H9 (cell line): ENCODE data around the gene DPH6. TPM values are rescaled to one million over a fixed set of nuclear protein-coding genes. Genes with fewer than 3 reads are reported as not detected.

Experiments used
- DNase-seq: peaks from one replicate; pipeline ENCODE4 v3.0.0-alpha.2; 2017
- H2AFZ ChIP-seq: one replicate; pipeline ENCODE4 v1.6.1; 2013; ENCODE audit warnings: mild to moderate bottlenecking, low read length, control low read depth, moderate library complexity
- H2AK5ac ChIP-seq: 2 replicates; pipeline ENCODE4 v1.6.1; 2013; ENCODE audit warnings: low read length, control low read depth, mixed read lengths; ENCODE audit not compliant: insufficient read length
- H2BK120ac ChIP-seq: one replicate; pipeline ENCODE4 v1.6.1; 2013; ENCODE audit warnings: low read depth, mild to moderate bottlenecking, low read length, control low read depth, inconsistent platforms; ENCODE audit not compliant: poor library complexity, severe bottlenecking
- H2BK12ac ChIP-seq: 2 replicates; pipeline ENCODE4 v1.6.1; 2013; ENCODE audit warnings: low read length, control low read depth, mixed read lengths, low read depth; ENCODE audit not compliant: insufficient read length
- H2BK15ac ChIP-seq: 2 replicates; pipeline ENCODE4 v1.6.1; 2013; ENCODE audit warnings: low read depth, low read length, control low read depth
- H2BK20ac ChIP-seq: one replicate; pipeline ENCODE4 v1.6.1; 2013; ENCODE audit warnings: low read depth, mild to moderate bottlenecking, low read length, control low read depth, inconsistent platforms; ENCODE audit not compliant: poor library complexity, severe bottlenecking
- H2BK5ac ChIP-seq: 2 replicates; pipeline ENCODE4 v1.6.1; 2013; ENCODE audit warnings: low read length, control low read depth, mixed read lengths; ENCODE audit not compliant: insufficient read length
- H3K14ac ChIP-seq: 2 replicates; pipeline ENCODE4 v1.6.1; 2013; ENCODE audit warnings: low read length, control low read depth; ENCODE audit not compliant: insufficient read depth
- H3K18ac ChIP-seq: 2 replicates; pipeline ENCODE4 v1.6.1; 2013; ENCODE audit warnings: low read depth, mild to moderate bottlenecking, mixed read lengths, low read length, control low read depth; ENCODE audit not compliant: insufficient read length
- H3K23ac ChIP-seq: 2 replicates; pipeline ENCODE4 v1.6.1; 2013; ENCODE audit warnings: low read length, control low read depth, mixed read lengths, low read depth; ENCODE audit not compliant: insufficient read length
- H3K23me2 ChIP-seq: 2 replicates; pipeline ENCODE4 v1.6.1; 2013; ENCODE audit warnings: low read depth, mild to moderate bottlenecking, mixed read lengths, low read length, control low read depth; ENCODE audit not compliant: insufficient read length, poor library complexity, severe bottlenecking
- H3K27ac ChIP-seq: 2 replicates; pipeline ENCODE4 v1.5.1; 2013; ENCODE audit warnings: low read length, control low read depth, mixed read lengths, low read depth; ENCODE audit not compliant: insufficient read length
- H3K27me3 ChIP-seq: 2 replicates; pipeline ENCODE4 v1.6.1; 2013; ENCODE audit warnings: low read length, control low read depth, inconsistent platforms; ENCODE audit not compliant: insufficient read depth
- H3K4ac ChIP-seq: 2 replicates; pipeline ENCODE4 v1.6.1; 2013; ENCODE audit warnings: low read depth, mild to moderate bottlenecking, control low read depth, inconsistent platforms, low read length, moderate library complexity
- H3K4me1 ChIP-seq: 2 replicates; pipeline ENCODE4 v1.6.1; 2013; ENCODE audit warnings: low read length, control low read depth, inconsistent platforms; ENCODE audit not compliant: insufficient read depth
- H3K4me2 ChIP-seq: 2 replicates; pipeline ENCODE4 v1.6.1; 2013; ENCODE audit warnings: low read length, control low read depth, mixed read lengths; ENCODE audit not compliant: insufficient read length, insufficient read depth
- H3K56ac ChIP-seq: 2 replicates; pipeline ENCODE4 v1.6.1; 2013; ENCODE audit warnings: low read depth, mild to moderate bottlenecking, mixed read lengths, low read length, control low read depth; ENCODE audit not compliant: insufficient read length
- H3K79me1 ChIP-seq: 2 replicates; pipeline ENCODE4 v1.6.1; 2013; ENCODE audit warnings: low read depth, mild to moderate bottlenecking, moderate library complexity, low read length, control low read depth, inconsistent platforms; ENCODE audit not compliant: insufficient read depth, poor library complexity, severe bottlenecking
- H3K79me2 ChIP-seq: 2 replicates; pipeline ENCODE4 v1.6.1; 2013; ENCODE audit warnings: low read length, control low read depth, inconsistent platforms; ENCODE audit not compliant: insufficient read depth
- H3K9ac ChIP-seq: 2 replicates; pipeline ENCODE4 v1.6.1; 2013; ENCODE audit warnings: low read length, control low read depth, mixed read lengths; ENCODE audit not compliant: insufficient read length; ENCODE audit errors: extremely low read depth
- H3K9me3 ChIP-seq: one replicate; pipeline ENCODE4 v1.6.1; 2013; ENCODE audit warnings: low read depth, low read length, inconsistent platforms; ENCODE audit not compliant: control insufficient read depth
- H3T11ph ChIP-seq: one replicate; pipeline ENCODE4 v1.6.1; 2013; ENCODE audit warnings: mild to moderate bottlenecking, low read length, control low read depth, inconsistent platforms
- H4K20me1 ChIP-seq: one replicate; pipeline ENCODE4 v1.6.1; 2013; ENCODE audit not compliant: control insufficient read depth, insufficient read length, insufficient read depth
- H4K5ac ChIP-seq: 2 replicates; pipeline ENCODE4 v1.6.1; 2013; ENCODE audit warnings: low read depth, mild to moderate bottlenecking, mixed read lengths, low read length, control low read depth; ENCODE audit not compliant: insufficient read length
- H4K8ac ChIP-seq: replicated peaks from 2 replicates; pipeline ENCODE4 v1.6.1; 2013; ENCODE audit warnings: low read length, control low read depth, mixed read lengths, low read depth; ENCODE audit not compliant: insufficient read length
- H4K91ac ChIP-seq: 2 replicates; pipeline ENCODE4 v1.6.1; 2013; ENCODE audit warnings: low read depth, mild to moderate bottlenecking, moderate library complexity, mixed read lengths, low read length, control low read depth; ENCODE audit not compliant: insufficient read length
- H3K27ac Mint-ChIP-seq, 3 experiments: 2 replicates in 2 of 3; 3 replicates in 1 of 3; pipeline ENCODE4 v1.8.0; 2020 to 2021; ENCODE audit warnings: mixed read lengths in 3 of 3, mild to moderate bottlenecking in 1 of 3, moderate library complexity in 1 of 3
- H3K27me3 Mint-ChIP-seq: 2 replicates; pipeline ENCODE4 v1.8.0; 2021; ENCODE audit warnings: low read depth, mild to moderate bottlenecking, moderate library complexity, mixed read lengths
- H3K36me3 Mint-ChIP-seq, 3 experiments: 2 replicates in 2 of 3; 3 replicates in 1 of 3; pipeline ENCODE4 v1.8.0; 2020 to 2021; ENCODE audit warnings: low read depth in 3 of 3, mixed read lengths in 3 of 3; ENCODE audit not compliant: insufficient read depth in 1 of 3
- H3K4me1 Mint-ChIP-seq, 2 experiments: 2 replicates each; pipeline ENCODE4 v1.8.0; 2020; ENCODE audit warnings: mixed read lengths in 2 of 2
- H3K4me3 Mint-ChIP-seq, 2 experiments: 2 replicates in 1 of 2; 3 replicates in 1 of 2; pipeline ENCODE4 v1.8.0; 2020 to 2021; ENCODE audit warnings: mild to moderate bottlenecking in 2 of 2, mixed read lengths in 2 of 2, moderate library complexity in 1 of 2
- H3K9me3 Mint-ChIP-seq, 2 experiments: 2 replicates in 1 of 2; 3 replicates in 1 of 2; pipeline ENCODE4 v1.8.0; 2020; ENCODE audit warnings: mild to moderate bottlenecking in 2 of 2, mixed read lengths in 2 of 2, moderate library complexity in 1 of 2
- CTCF ChIP-seq: fragments of 200-600 bp; sonication (generic); conservative IDR thresholded peaks from 3 replicates; pipeline ENCODE4 v1.8.0; 2021; ENCODE audit warnings: antibody characterized with exemption, mild to moderate bottlenecking
- WGBS: extraction: QIAGEN DNeasy Blood & Tissue Kit; methylation state at CpG from one replicate; pipeline ENCODE4 v1.1.7; 2013; ENCODE audit warnings: missing lambda C conversion rate, low lambda C conversion rate, mixed read lengths; ENCODE audit not compliant: insufficient read length; ENCODE audit errors: extremely low coverage; 5-methylcytosine and 5-hydroxymethylcytosine counted together
- total RNA-seq: library from RNA; stranded (reverse); gene quantifications from 2 replicates; pipeline ENCODE4 v1.2.1, GENCODE V29; 2021

The DPH6 gene
- total RNA-seq, 1 experiment from 2014 or later: 42.0 TPM

- H3T11ph ChIP-seq: no peak overlapping the region
- no peak overlapping the region for H3K18ac ChIP-seq
- TF ChIP-seq CTCF: no peak
- H3K23me2 ChIP-seq: no peaks in the 10 kb centered on the region
- no peak overlapping the region for H3K27ac ChIP-seq
- no peak overlapping the region for H2BK5ac ChIP-seq
- H3K56ac ChIP-seq: no peak overlapping the region
- no peaks in the 10 kb centered on the region; the same call in none of the 2 replicates for H3K27me3 Mint-ChIP-seq
- H3K4me2 ChIP-seq: no peak overlapping the region
- peaks cover 5% of the 10 kb centered on the region; the same call in 1 of the 2 replicates for H3K4me1 ChIP-seq
- H3K4me1 Mint-ChIP-seq: peaks cover 17 to 23% of the 10 kb centered on the region in 2 experiments
- no peak overlapping the region for H4K5ac ChIP-seq
- H3K79me2 ChIP-seq: no peaks in the 10 kb centered on the region; the same call in 1 of the 2 replicates
- peaks cover 14 to 26% of the 10 kb centered on the region in 2 experiments for H3K9me3 Mint-ChIP-seq
- no peak overlapping the region for H2AK5ac ChIP-seq
- no peak overlapping the region for H3K14ac ChIP-seq
- no peak overlapping the region for H2BK120ac ChIP-seq
- no peak overlapping the region for H3K4ac ChIP-seq
- no peak overlapping the region for H4K8ac ChIP-seq
- no peaks in the 10 kb centered on the region for H3K27me3 ChIP-seq
- no peak overlapping the region for H2BK12ac ChIP-seq
- no peak overlapping the region for H4K91ac ChIP-seq
- H4K20me1 ChIP-seq: no peaks in the 10 kb centered on the region
- peaks cover 8% of the 10 kb centered on the region for H3K9me3 ChIP-seq
- no CpG with 5 or more reads among the region's 3 CpGs for WGBS
- H3K23ac ChIP-seq: no peak overlapping the region
- H3K9ac ChIP-seq: no peak overlapping the region
- H3K27ac Mint-ChIP-seq: peak overlapping the region in 1 of 3 experiments; percentile 54; a peak in 1 of 7 replicates
- H2BK20ac ChIP-seq: no peak overlapping the region
- DNase-seq: no peak
- no peak overlapping the region for H2BK15ac ChIP-seq
- peaks cover 12 to 41% (median 28%) of the 10 kb centered on the region in 3 experiments for H3K36me3 Mint-ChIP-seq
- no peaks in the 10 kb centered on the region for H3K79me1 ChIP-seq
- no peak overlapping the region for H2AFZ ChIP-seq
- no peak overlapping the region for H3K4me3 Mint-ChIP-seq
Measured at GRCh38 chr15:35440265-35440664, 105.7 kb downstream of the DPH6 start.
